Activated naive CD8-positive, alpha-beta T cell treated with anti-CD3 and anti-CD28 coated beads for 36 hours (primary cell): ENCODE measurements around the gene CTRB2. TPM values are rescaled to one million over a fixed set of nuclear protein-coding genes. Genes with fewer than 3 reads are reported as not detected.

Source experiments
- DNase-seq: peaks from one replicate; pipeline ENCODE4 v3.0.0; 2021
- H3K27ac Mint-ChIP-seq: one replicate; pipeline ENCODE4 v1.8.0; 2022; ENCODE audit warnings: mild to moderate bottlenecking, moderate library complexity, mixed read lengths
- H3K27me3 Mint-ChIP-seq: one replicate; pipeline ENCODE4 v1.8.0; 2022; ENCODE audit warnings: mild to moderate bottlenecking, mixed read lengths
- H3K36me3 Mint-ChIP-seq: one replicate; pipeline ENCODE4 v1.8.0; 2021; ENCODE audit warnings: mild to moderate bottlenecking, mixed read lengths
- H3K4me1 Mint-ChIP-seq: one replicate; pipeline ENCODE4 v1.8.0; 2021; ENCODE audit warnings: mixed read lengths
- H3K4me3 Mint-ChIP-seq: one replicate; pipeline ENCODE4 v1.8.0; 2022; ENCODE audit warnings: mild to moderate bottlenecking, moderate library complexity, mixed read lengths
- H3K9me3 Mint-ChIP-seq: one replicate; pipeline ENCODE4 v1.8.0; 2022; ENCODE audit warnings: mixed read lengths
- total RNA-seq, 2 experiments: library from RNA; stranded (reverse); gene quantifications; one replicate each; pipeline ENCODE4 v1.2.3, GENCODE V29; 2021

Gene CTRB2
- not detected for total RNA-seq

DNA sequence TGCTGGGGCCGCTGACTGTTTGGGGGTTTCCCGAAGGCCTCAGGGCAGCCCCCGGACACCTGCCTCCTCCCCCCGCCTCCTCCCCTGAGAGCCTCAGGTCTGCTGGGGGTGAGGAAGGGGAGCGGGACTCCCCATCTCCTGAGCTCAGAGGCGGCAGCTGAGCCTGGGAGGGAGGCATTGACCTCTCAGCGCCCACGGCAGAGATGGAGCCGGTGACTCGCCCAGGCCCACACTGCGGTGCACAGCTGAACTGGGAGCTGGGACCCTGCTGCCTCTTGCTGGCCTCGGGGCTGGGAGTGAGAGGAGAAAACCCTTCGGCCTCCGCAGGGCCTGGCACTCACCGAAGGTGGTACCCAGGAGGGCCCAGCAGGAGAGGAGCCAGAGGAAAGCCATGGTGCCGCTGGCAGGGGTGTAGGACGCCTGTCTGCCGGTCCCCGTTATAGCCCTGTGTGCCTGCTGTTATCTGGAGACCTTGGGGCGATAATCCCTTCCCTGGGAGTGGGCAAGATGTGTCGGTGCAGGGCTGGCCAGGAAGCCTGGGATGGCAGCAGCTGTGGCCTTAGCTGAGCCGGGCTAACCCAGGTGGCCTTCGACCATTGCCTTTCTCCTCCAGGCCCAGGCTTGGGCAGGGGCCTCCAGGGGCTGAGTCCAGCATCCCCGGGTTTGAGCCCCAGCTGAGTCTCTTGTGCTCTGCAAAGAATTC lies at the start of gene CTRB2:
CTRB2 (minus strand) TSS at position 413 of the 703 bp plus-strand sequence; CDS start at position 393, 20 bp downstream.
- DNase-seq = no peak
- H3K4me3 Mint-ChIP-seq = no peak within 1 kb of the TSS
- no peaks in the 10 kb centered on the region for H3K36me3 Mint-ChIP-seq
- no peaks in the 10 kb centered on the region for H3K9me3 Mint-ChIP-seq
- H3K4me1 Mint-ChIP-seq = peaks cover 2% of the 10 kb centered on the region
- no peak within 1 kb of the TSS for H3K27ac Mint-ChIP-seq
- no peaks in the 10 kb centered on the region for H3K27me3 Mint-ChIP-seq

DNA sequence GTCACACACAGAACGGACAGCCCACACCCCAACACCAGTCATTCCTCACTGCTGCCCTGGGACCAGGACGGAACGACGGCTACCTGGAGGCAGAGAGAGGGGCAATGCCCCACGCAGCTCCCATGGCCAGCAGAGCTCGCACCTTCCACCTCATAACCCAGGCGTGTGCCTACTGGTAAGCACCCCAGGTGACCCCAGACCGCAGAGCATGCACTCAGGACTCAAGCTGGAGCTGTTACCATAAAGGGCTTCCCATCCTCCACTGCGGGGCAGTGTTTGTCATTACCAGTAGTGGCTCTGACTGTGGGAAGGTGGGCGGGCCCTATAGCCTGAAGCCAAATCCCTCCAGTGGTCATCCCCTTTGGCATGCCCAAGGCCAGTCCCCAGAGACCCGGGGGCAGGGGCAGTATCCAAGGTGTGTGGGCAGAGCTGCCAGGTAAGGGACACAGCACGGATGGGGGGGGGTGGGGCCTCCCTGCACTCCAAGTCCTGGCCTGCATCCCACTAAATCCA lies 49.2 kb upstream of the CTRB2 start:
- Mint-ChIP-seq H3K27me3 (peaks cover 60% of the 10 kb centered on the region), H3K4me3 (no peak overlapping the region), H3K4me1 (peaks cover 6% of the 10 kb centered on the region), H3K9me3 (no peaks in the 10 kb centered on the region), H3K27ac (no peak overlapping the region), H3K36me3 (no peaks in the 10 kb centered on the region)
- DNase-seq = no peak

GRCh38 chr16:75254359-75254837 lies 47.4 kb upstream of the CTRB2 start:
- Mint-ChIP-seq H3K9me3 (no peaks in the 10 kb centered on the region), H3K36me3 (no peaks in the 10 kb centered on the region), H3K27ac (no peak overlapping the region), H3K4me1 (peaks cover 7% of the 10 kb centered on the region), H3K27me3 (peaks cover 68% of the 10 kb centered on the region), H3K4me3 (no peak overlapping the region)
- no peak for DNase-seq

- no peak overlapping the region for H3K4me3 Mint-ChIP-seq
- no peak overlapping the region for H3K27ac Mint-ChIP-seq
- no peak for DNase-seq
- peaks cover 68% of the 10 kb centered on the region for H3K27me3 Mint-ChIP-seq
- no peaks in the 10 kb centered on the region for H3K36me3 Mint-ChIP-seq
- H3K4me1 Mint-ChIP-seq = peaks cover 7% of the 10 kb centered on the region
- no peaks in the 10 kb centered on the region for H3K9me3 Mint-ChIP-seq
Observed at GRCh38 chr16:75252946-75253911, 46.3 kb upstream of the CTRB2 start.

- H3K4me1 Mint-ChIP-seq = peaks cover 7% of the 10 kb centered on the region
- H3K9me3 Mint-ChIP-seq = no peaks in the 10 kb centered on the region
- peak overlapping the region; percentile 64 for H3K4me3 Mint-ChIP-seq
- H3K27me3 Mint-ChIP-seq = peaks cover 63% of the 10 kb centered on the region
- H3K27ac Mint-ChIP-seq = no peak overlapping the region
- H3K36me3 Mint-ChIP-seq = no peaks in the 10 kb centered on the region
- no peak for DNase-seq
Observed at GRCh38 chr16:75252049-75252864, 45.3 kb upstream of the CTRB2 start.

- Mint-ChIP-seq H3K27ac (no peak within 1 kb of the TSS), H3K4me1 (peaks cover 7% of the 10 kb centered on the region), H3K9me3 (no peaks in the 10 kb centered on the region), H3K27me3 (peaks cover 61% of the 10 kb centered on the region), H3K4me3 (peak within 1 kb of the TSS; percentile 64), H3K36me3 (no peaks in the 10 kb centered on the region)
- peak; percentile 60 for DNase-seq
Observed at GRCh38 chr16:75251280-75252048, 44.5 kb upstream of the CTRB2 start, which contains the start of gene BCAR1. Gene BCAR1 (minus strand): TSS chr16:75251624. CDS start chr16:75251482, 142 bp downstream.

DNA sequence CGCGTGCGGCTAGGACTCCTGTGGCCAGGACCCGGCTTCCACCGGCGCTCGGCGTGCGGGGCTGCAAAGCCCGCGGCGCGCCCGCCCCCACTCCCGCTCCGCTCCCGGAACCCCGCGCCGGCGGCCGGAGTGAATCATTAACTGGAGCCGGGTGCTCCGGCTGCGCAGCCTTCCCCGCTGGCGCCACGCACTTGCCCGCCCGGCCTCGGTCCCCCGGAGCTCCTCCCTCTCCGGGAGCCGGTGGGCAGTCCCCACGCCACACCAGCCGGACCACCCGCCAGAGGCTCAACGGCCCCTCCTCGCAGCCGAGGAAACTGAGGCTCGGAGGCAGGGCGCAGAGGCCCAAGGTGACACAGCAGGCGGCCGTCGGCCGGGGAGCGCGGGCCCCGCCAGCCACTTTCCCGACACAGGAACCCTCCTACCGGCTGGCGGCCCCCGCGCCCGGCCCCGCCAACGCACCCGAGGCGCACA lies 43.9 kb upstream of the CTRB2 start:
- no peaks in the 10 kb centered on the region for H3K9me3 Mint-ChIP-seq
- no peaks in the 10 kb centered on the region for H3K36me3 Mint-ChIP-seq
- peak overlapping the region; percentile 61 for H3K4me3 Mint-ChIP-seq
- peaks cover 56% of the 10 kb centered on the region for H3K27me3 Mint-ChIP-seq
- peak; percentile 28 for DNase-seq
- H3K27ac Mint-ChIP-seq = no peak overlapping the region
- H3K4me1 Mint-ChIP-seq = peaks cover 7% of the 10 kb centered on the region

GRCh38 chr16:75250089-75250808 lies 43.3 kb upstream of the CTRB2 start:
- H3K27ac Mint-ChIP-seq = no peak overlapping the region
- DNase-seq = no peak

DNA sequence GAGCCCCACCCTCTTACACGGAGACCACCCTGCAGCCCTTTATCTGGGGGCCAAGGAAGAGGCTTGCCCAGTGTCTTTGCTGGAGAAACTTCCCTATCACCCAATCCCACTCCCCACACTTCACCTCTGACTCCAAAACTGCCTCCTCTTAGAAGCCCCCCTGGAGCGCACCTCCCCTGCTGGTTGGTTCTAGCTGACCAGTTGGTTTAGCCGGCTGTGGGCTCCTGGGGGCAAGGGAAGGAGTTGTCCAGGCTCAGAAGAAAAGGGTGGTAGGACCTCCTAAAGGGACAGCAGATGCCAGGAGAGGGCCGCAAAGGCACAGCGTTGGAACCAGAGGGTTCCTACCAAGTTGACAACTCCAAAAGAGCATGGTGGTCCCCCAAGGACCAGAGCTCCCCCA lies 42.5 kb upstream of the CTRB2 start:
- H3K4me3 Mint-ChIP-seq = no peak overlapping the region
- peaks cover 7% of the 10 kb centered on the region for H3K4me1 Mint-ChIP-seq
- H3K27ac Mint-ChIP-seq = no peak overlapping the region
- H3K27me3 Mint-ChIP-seq = peaks cover 47% of the 10 kb centered on the region
- H3K9me3 Mint-ChIP-seq = no peaks in the 10 kb centered on the region
- H3K36me3 Mint-ChIP-seq = no peaks in the 10 kb centered on the region
- no peak for DNase-seq

More at GRCh38 chr16:75250089-75250808, 43.3 kb upstream of the CTRB2 start:
- Mint-ChIP-seq H3K4me1 (peaks cover 7% of the 10 kb centered on the region), H3K27me3 (peaks cover 54% of the 10 kb centered on the region), H3K36me3 (no peaks in the 10 kb centered on the region), H3K9me3 (no peaks in the 10 kb centered on the region), H3K4me3 (peak overlapping the region; percentile 61)

DNA sequence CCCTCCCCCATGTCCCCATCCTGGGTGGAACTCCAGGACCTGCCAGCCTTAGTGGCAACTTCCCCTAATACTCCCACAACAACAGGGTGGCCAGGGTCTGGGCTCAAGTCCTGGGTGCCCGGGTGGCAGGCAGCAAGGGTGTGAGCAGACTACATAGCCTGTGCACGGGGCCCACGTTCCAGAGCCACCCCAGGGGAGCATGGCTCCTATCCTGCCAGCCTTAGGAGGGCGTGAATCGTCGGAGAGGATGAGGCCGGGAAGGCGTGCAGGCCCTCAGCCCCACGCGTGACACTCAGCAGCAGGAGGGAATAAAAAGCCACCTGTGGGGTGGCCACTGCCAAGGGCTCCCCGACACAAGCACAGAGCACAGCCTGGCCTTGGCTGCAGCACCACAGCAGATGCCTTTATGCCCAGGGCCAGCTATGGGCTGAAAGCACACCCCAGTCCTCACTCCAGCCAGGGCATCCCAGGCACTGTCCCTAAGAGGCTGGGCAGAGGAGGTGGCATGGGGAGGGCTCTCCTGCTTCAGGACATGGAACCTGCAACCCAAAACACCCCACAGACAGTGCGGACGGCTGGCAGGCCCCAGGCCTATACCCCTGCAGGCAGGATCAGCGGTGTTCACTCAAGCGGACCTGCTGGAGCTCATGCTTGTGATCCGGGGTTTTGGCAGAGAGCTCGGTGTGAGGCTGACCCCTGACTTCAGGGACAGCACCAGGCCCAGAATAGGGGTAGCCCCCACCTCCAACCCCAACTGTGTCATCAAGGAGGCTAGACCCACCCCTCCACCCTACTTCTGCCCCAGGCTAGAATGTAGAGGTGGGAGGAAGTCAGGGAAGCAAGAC lies 41.8 kb upstream of the CTRB2 start:
- Mint-ChIP-seq H3K9me3 (no peaks in the 10 kb centered on the region), H3K4me1 (peaks cover 7% of the 10 kb centered on the region), H3K27ac (no peak overlapping the region), H3K36me3 (no peaks in the 10 kb centered on the region), H3K27me3 (peaks cover 40% of the 10 kb centered on the region), H3K4me3 (no peak overlapping the region)
- DNase-seq = no peak

DNA sequence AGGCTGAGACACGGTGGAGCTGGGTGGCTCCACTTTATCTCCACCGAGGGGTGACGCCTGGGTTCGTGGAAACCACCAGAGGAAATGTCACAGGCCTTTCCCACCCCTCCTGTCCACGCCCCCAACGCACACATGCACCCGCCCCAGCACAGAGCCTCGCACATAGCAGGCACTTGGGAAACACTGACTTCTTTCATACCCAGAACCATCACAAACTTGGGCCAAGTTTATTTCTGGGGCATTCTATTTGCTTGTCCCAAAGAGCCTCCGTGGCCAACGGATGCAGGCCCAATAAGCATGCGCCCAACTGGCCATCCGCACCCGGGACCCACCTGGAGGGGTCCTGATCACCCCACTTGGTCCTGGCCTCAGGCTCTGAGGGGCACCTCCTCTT lies 41.2 kb upstream of the CTRB2 start:
- H3K9me3 Mint-ChIP-seq = no peaks in the 10 kb centered on the region
- no peak overlapping the region for H3K27ac Mint-ChIP-seq
- H3K4me1 Mint-ChIP-seq = peaks cover 7% of the 10 kb centered on the region
- H3K36me3 Mint-ChIP-seq = no peaks in the 10 kb centered on the region
- H3K4me3 Mint-ChIP-seq = no peak overlapping the region
- no peak for DNase-seq
- H3K27me3 Mint-ChIP-seq = peaks cover 34% of the 10 kb centered on the region

GRCh38 chr16:75247249-75247648 lies 40.3 kb upstream of the CTRB2 start:
- peaks cover 25% of the 10 kb centered on the region for H3K27me3 Mint-ChIP-seq
- H3K4me1 Mint-ChIP-seq = peaks cover 7% of the 10 kb centered on the region
- H3K9me3 Mint-ChIP-seq = no peaks in the 10 kb centered on the region
- H3K27ac Mint-ChIP-seq = no peak overlapping the region
- DNase-seq = no peak
- H3K36me3 Mint-ChIP-seq = no peaks in the 10 kb centered on the region
- no peak overlapping the region for H3K4me3 Mint-ChIP-seq
